GM12878 (cell line): ENCODE measurements around the gene DGKB. TPM values are rescaled to one million over a fixed set of nuclear protein-coding genes. Genes with fewer than 3 reads are reported as not detected.

ENCODE experiments used
- ATAC-seq: fragments of 200-7000 bp; cut with Tn5 transposase; 3 replicates; pipeline ENCODE4 v1.9.1; 2020; ENCODE audit warnings: mild to moderate bottlenecking, moderate library complexity
- BruUV-seq: library from RNA; stranded (reverse); fragments of 400-500 nt; replicated peaks from 2 replicates; lab custom pipeline; 2021; lab: Mats Ljungman, UMichigan
- CTCF ChIA-PET: fragments of 300-600 bp; sonication (Branson Sonifier 250); formaldehyde crosslinking; extraction: SDS; loops from one replicate; lab custom pipeline; 2021; ENCODE audit warnings: inconsistent platforms; lab: Yijun Ruan, JAX
- POLR2A ChIA-PET: fragments of 350-600 bp; formaldehyde crosslinking; extraction: SDS; loops from one replicate; lab custom pipeline; 2021; ENCODE audit warnings: inconsistent platforms; lab: Charles Lee
- RAD21 ChIA-PET: fragments of 300-600 bp; sonication (Branson Sonifier 250); formaldehyde crosslinking; loops from one replicate; lab custom pipeline; 2023; ENCODE audit warnings: antibody characterized with exemption; ENCODE audit not compliant: unreplicated experiment; lab: Charles Lee
- SMC1A ChIA-PET: fragments of 300-600 bp; sonication (Branson Sonifier 250); formaldehyde crosslinking; loops from one replicate; lab custom pipeline; 2023; ENCODE audit not compliant: unreplicated experiment, uncharacterized antibody; lab: Charles Lee
- DNase-seq: peaks from one replicate; pipeline ENCODE4 v3.0.0-alpha.2; 2011; ENCODE audit warnings: low read depth, low spot score
- FAIRE-seq: peaks from 3 replicates; lab custom pipeline; 2011; peaks lifted over from hg19 to GRCh38; lab: Jason Lieb, UNC
- H2AFZ ChIP-seq: 2 replicates; pipeline ENCODE4 v1.6.0; 2011; ENCODE audit warnings: low read depth, low read length, control low read depth; ENCODE audit not compliant: control insufficient read depth
- H3K27ac ChIP-seq: 2 replicates; pipeline ENCODE4 v1.5.1; 2011; ENCODE audit warnings: control low read depth; ENCODE audit not compliant: control insufficient read depth, insufficient read depth
- H3K27me3 ChIP-seq, 2 experiments: replicated peaks in 1 of 2; 2 replicates each; pipeline versions ENCODE4 v1.6.0 to v1.6.1; 2011; ENCODE audit warnings: low read length in 1 of 2; ENCODE audit not compliant: control insufficient read depth in 2 of 2, insufficient read depth in 2 of 2
- H3K36me3 ChIP-seq, 2 experiments: 2 replicates each; pipeline ENCODE4 v1.5.1; 2011; ENCODE audit warnings: low read length in 1 of 2; ENCODE audit not compliant: control insufficient read depth in 2 of 2, insufficient read depth in 2 of 2
- H3K4me1 ChIP-seq: 2 replicates; pipeline ENCODE4 v1.6.1; 2011; ENCODE audit warnings: mild to moderate bottlenecking, low read length, moderate library complexity, mixed read lengths; ENCODE audit not compliant: control insufficient read depth, insufficient read depth
- H3K4me2 ChIP-seq: 2 replicates; pipeline ENCODE4 v1.6.0; 2011; ENCODE audit warnings: control low read depth; ENCODE audit not compliant: control insufficient read depth, insufficient read depth
- H3K4me3 ChIP-seq: fragments of 200-600 bp; sonication (generic); 2 replicates; pipeline ENCODE4 v1.5.1; 2016
- H3K79me2 ChIP-seq: 2 replicates; pipeline ENCODE4 v1.6.0; 2011; ENCODE audit warnings: low read length; ENCODE audit not compliant: control insufficient read depth, insufficient read depth
- H3K9ac ChIP-seq: 2 replicates; pipeline ENCODE4 v1.8.0; 2011; ENCODE audit warnings: low read length, control low read depth, mixed read lengths; ENCODE audit not compliant: control insufficient read depth, insufficient read depth
- H3K9me3 ChIP-seq: replicated peaks from 3 replicates; pipeline ENCODE4 v1.5.1; 2011; ENCODE audit warnings: mild to moderate bottlenecking, low read length; ENCODE audit not compliant: control insufficient read depth, insufficient read depth
- H4K20me1 ChIP-seq: 2 replicates; pipeline ENCODE4 v1.6.0; 2011; ENCODE audit not compliant: control insufficient read depth, insufficient read depth
- ASH2L ChIP-seq: fragments of 300-600, 200-600 bp; sonication (generic); IDR thresholded peaks from 2 replicates; pipeline ENCODE4 v1.6.1; 2017; ENCODE audit warnings: low read depth, mild to moderate bottlenecking, borderline replicate concordance
- ATF2 ChIP-seq: IDR thresholded peaks from 2 replicates; pipeline ENCODE4 v1.6.1; 2012; ENCODE audit warnings: low read length, inconsistent platforms
- ATF7 ChIP-seq: fragments of 450-650 bp; IDR thresholded peaks from 2 replicates; pipeline ENCODE4 v1.6.1; 2016; ENCODE audit warnings: low read depth, mild to moderate bottlenecking
- BHLHE40 ChIP-seq, 2 experiments: fragments of 450-650 bp in 1 of 2; IDR thresholded peaks; 2 replicates each; pipeline ENCODE4 v1.6.1; 2011 to 2017; ENCODE audit warnings: low read depth in 2 of 2, borderline replicate concordance in 1 of 2, improper control_type of control experiment in 1 of 2, low read length in 1 of 2, mild to moderate bottlenecking in 1 of 2
- CBX5 ChIP-seq: sonication (generic); IDR thresholded peaks from 2 replicates; pipeline ENCODE4 v1.6.1; 2016; ENCODE audit warnings: low read depth, moderate library complexity, mild to moderate bottlenecking, inconsistent platforms
- EED ChIP-seq: sonication (generic); IDR thresholded peaks from 2 replicates; pipeline ENCODE4 v1.6.1; 2016; ENCODE audit warnings: antibody characterized with exemption, low read depth
- KDM1A ChIP-seq: fragments of 200-600 bp; sonication (generic); IDR thresholded peaks from 2 replicates; pipeline ENCODE4 v1.6.1; 2016; ENCODE audit warnings: borderline replicate concordance
- MXI1 ChIP-seq: fragments of 150-350 bp; IDR thresholded peaks from 2 replicates; pipeline ENCODE4 v1.6.1; 2011; ENCODE audit warnings: low read depth, mild to moderate bottlenecking, inconsistent platforms, low read length, improper control_type of control experiment
- MYB ChIP-seq: fragments of 150-350 bp; IDR thresholded peaks from 2 replicates; pipeline ENCODE4 v1.6.1; 2014; ENCODE audit warnings: mild to moderate bottlenecking, low read depth, low read length, borderline replicate concordance
- NFYB ChIP-seq: IDR thresholded peaks from 2 replicates; pipeline ENCODE4 v1.6.1; 2011; ENCODE audit warnings: low read depth, mild to moderate bottlenecking, low read length, improper control_type of control experiment, moderate library complexity; ENCODE audit not compliant: insufficient read depth
- NR2F1 ChIP-seq: fragments of 450-650 bp; conservative IDR thresholded peaks from 2 replicates; pipeline ENCODE4 v1.6.1; 2017; ENCODE audit warnings: mild to moderate bottlenecking
- POLR2A ChIP-seq: IDR thresholded peaks from 2 replicates; pipeline ENCODE4 v1.6.1; 2011; ENCODE audit warnings: low read depth, mild to moderate bottlenecking, low read length
- RB1 ChIP-seq: fragments of 450-650 bp; formaldehyde crosslinking; IDR thresholded peaks from 2 replicates; pipeline ENCODE4 v1.6.1; 2017; ENCODE audit warnings: mild to moderate bottlenecking, borderline replicate concordance
- STAT1 ChIP-seq: fragments of 450-650 bp; conservative IDR thresholded peaks from 2 replicates; pipeline ENCODE4 v1.6.1; 2014; ENCODE audit warnings: antibody characterized with exemption, mild to moderate bottlenecking
- TCF3 ChIP-seq: IDR thresholded peaks from 2 replicates; pipeline ENCODE4 v1.6.1; 2012; ENCODE audit warnings: low read depth, mild to moderate bottlenecking, low read length, borderline replicate concordance; ENCODE audit not compliant: insufficient read depth
- ZNF622 ChIP-seq: fragments of 450-650 bp; IDR thresholded peaks from 2 replicates; pipeline ENCODE4 v1.6.1; 2017; ENCODE audit warnings: mild to moderate bottlenecking, inconsistent platforms
- ZSCAN29 ChIP-seq: fragments of 450-650 bp; IDR thresholded peaks from 2 replicates; pipeline ENCODE4 v1.6.1; 2017; ENCODE audit warnings: mild to moderate bottlenecking, moderate library complexity
- WGBS: methylation state at CpG from one replicate; pipeline ENCODE4 v1.1.6; 2016; ENCODE audit warnings: low lambda C conversion rate; ENCODE audit not compliant: insufficient replicate concordance, insufficient coverage; ENCODE audit errors: missing lambda C conversion rate; 5-methylcytosine and 5-hydroxymethylcytosine counted together
- in situ Hi-C: fragments of 300-500 bp; cut with MboI; formaldehyde crosslinking; loops from 9 replicates; pipeline ENCODE4 v1.14.3; 2018; ENCODE audit warnings: mixed read lengths
- intact Hi-C: fragments of 100-400 bp; cut with micrococcal nuclease; formaldehyde crosslinking; loops from one replicate; pipeline ENCODE4 v1.14.2; 2022; ENCODE audit not compliant: unreplicated experiment
- polyA plus RNA-seq, 11 experiments: library from polyadenylated mRNA; depleted of rRNA in 4 of 11; unstranded in 6 of 11; stranded (reverse) in 5 of 11; fragments of >200 nt; fragmentation: Nextera tagmentation in 4 of 11; fragmentation: Illumina TruSeq in 1 of 11; extraction: Ambion mirVana in 4 of 11; extraction: Trizol in 1 of 11; gene quantifications; 1 replicate in 1 of 11; 2 replicates in 10 of 11; pipeline versions ENCODE4 v1.2.1 to v1.2.3, GENCODE V29; 2011 to 2016; ENCODE audit warnings: inconsistent platforms in 2 of 11, missing spikeins in 2 of 11, low read depth in 1 of 11
- total RNA-seq, 4 experiments: library from RNA; depleted of rRNA in 3 of 4; stranded (reverse); fragments of >200 nt in 3 of 4; fragmentation: Illumina TruSeq in 1 of 4; extraction: Trizol in 1 of 4; gene quantifications; 2 replicates each; pipeline versions ENCODE4 v1.2.1 to v1.2.3, GENCODE V29; 2013 to 2021
- TF ChIP-seq, protein P1 (sequence below): IDR thresholded peaks from 2 replicates; pipeline ENCODE4 v1.6.1; 2012; ENCODE audit warnings: improper control_type of control experiment, low read depth, low read length; ENCODE audit not compliant: insufficient replicate concordance
- TF ChIP-seq, protein P2 (sequence below): IDR thresholded peaks from 2 replicates; pipeline ENCODE4 v1.6.1; 2011; ENCODE audit warnings: borderline replicate concordance, low read depth, mild to moderate bottlenecking, moderate library complexity, mixed read lengths, low read length; ENCODE audit not compliant: insufficient read depth; ENCODE audit errors: extremely low read length

DGKB gene
- total and polyA plus RNA-seq, 10 of the 15 experiments (the other 5 are each of a cell fraction or from before 2014, with no cell fraction given), result 0.02 to 0.10 (median 0.04) TPM; not detected in 6

DNA sequence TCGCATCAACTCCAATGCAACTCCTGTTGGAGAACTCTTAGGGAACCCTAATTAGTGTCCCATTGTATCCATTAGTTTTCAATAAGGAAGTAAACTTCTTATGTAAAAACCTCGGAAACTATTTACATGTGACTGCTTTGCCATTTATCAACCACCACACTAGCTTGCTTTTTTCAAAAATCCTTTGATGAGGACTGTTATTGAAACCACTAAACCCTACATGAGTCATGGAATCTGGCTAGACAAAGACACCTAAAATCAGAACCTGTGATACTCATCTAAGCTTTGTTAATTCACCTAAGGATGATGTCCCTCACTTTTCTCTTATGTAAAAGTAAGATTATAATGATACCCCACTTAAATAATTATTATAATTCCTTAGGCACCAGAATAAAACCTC, 499.0 kb downstream of the DGKB start:
- no peak for DNase-seq
- BruUV-seq, result no TSS peak
- no peaks in the 10 kb centered on the region for H3K4me1 ChIP-seq
- FAIRE-seq, result no peak
- ChIA-PET CTCF (interaction anchor here (0.6 to 0.9 kb wide), 2 partner anchors 288 to 1750 kb away, joined by 3 read pairs; no protein-coding TSS in a partner anchor), RAD21 (no interaction called here), POLR2A (no interaction called here), SMC1A (interaction anchor here (1.4 kb wide), 2 partner anchors 11 to 141 kb away, joined by 3 read pairs; no protein-coding TSS in a partner anchor)
- H3K79me2 ChIP-seq, result no peaks in the 10 kb centered on the region
- H3K27me3 ChIP-seq, result no peaks in the 10 kb centered on the region
- no peaks in the 10 kb centered on the region for H3K9me3 ChIP-seq
- 0% methylated on average over 2 of the region's 2 CpGs for WGBS
- no peaks in the 10 kb centered on the region for H3K36me3 ChIP-seq
- H3K4me2 ChIP-seq, result no peak overlapping the region
- intact Hi-C loops, result no loop called here
- no peak for ATAC-seq
- no peak overlapping the region for H2AFZ ChIP-seq
- in situ Hi-C loops, result no loop called here
- no peak for TF ChIP-seq ATF7
- no peak for TF ChIP-seq EED
- no peak for TF ChIP-seq RB1
- TF ChIP-seq KDM1A, result no peak
- no peak for TF ChIP-seq NFYB
- TF ChIP-seq TCF3, result no peak
- no peak for TF ChIP-seq BHLHE40 (IDR thresholded peaks at IDR 0.05; ENCODE audit: borderline replicate concordance in 1 of 2, low read depth in 2 of 2, low read length in 1 of 2)
- TF ChIP-seq ZSCAN29, result no peak
- TF ChIP-seq STAT1, result no peak
- TF ChIP-seq NR2F1, result no peak
- TF ChIP-seq ATF2, result no peak
- TF ChIP-seq MXI1, result no peak
- TF ChIP-seq, protein P1, sequence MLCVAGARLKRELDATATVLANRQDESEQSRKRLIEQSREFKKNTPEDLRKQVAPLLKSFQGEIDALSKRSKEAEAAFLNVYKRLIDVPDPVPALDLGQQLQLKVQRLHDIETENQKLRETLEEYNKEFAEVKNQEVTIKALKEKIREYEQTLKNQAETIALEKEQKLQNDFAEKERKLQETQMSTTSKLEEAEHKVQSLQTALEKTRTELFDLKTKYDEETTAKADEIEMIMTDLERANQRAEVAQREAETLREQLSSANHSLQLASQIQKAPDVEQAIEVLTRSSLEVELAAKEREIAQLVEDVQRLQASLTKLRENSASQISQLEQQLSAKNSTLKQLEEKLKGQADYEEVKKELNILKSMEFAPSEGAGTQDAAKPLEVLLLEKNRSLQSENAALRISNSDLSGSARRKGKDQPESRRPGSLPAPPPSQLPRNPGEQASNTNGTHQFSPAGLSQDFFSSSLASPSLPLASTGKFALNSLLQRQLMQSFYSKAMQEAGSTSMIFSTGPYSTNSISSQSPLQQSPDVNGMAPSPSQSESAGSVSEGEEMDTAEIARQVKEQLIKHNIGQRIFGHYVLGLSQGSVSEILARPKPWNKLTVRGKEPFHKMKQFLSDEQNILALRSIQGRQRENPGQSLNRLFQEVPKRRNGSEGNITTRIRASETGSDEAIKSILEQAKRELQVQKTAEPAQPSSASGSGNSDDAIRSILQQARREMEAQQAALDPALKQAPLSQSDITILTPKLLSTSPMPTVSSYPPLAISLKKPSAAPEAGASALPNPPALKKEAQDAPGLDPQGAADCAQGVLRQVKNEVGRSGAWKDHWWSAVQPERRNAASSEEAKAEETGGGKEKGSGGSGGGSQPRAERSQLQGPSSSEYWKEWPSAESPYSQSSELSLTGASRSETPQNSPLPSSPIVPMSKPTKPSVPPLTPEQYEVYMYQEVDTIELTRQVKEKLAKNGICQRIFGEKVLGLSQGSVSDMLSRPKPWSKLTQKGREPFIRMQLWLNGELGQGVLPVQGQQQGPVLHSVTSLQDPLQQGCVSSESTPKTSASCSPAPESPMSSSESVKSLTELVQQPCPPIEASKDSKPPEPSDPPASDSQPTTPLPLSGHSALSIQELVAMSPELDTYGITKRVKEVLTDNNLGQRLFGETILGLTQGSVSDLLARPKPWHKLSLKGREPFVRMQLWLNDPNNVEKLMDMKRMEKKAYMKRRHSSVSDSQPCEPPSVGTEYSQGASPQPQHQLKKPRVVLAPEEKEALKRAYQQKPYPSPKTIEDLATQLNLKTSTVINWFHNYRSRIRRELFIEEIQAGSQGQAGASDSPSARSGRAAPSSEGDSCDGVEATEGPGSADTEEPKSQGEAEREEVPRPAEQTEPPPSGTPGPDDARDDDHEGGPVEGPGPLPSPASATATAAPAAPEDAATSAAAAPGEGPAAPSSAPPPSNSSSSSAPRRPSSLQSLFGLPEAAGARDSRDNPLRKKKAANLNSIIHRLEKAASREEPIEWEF, result no peak
- no peak for TF ChIP-seq ASH2L
- TF ChIP-seq CBX5, result no peak
- TF ChIP-seq, protein P2, sequence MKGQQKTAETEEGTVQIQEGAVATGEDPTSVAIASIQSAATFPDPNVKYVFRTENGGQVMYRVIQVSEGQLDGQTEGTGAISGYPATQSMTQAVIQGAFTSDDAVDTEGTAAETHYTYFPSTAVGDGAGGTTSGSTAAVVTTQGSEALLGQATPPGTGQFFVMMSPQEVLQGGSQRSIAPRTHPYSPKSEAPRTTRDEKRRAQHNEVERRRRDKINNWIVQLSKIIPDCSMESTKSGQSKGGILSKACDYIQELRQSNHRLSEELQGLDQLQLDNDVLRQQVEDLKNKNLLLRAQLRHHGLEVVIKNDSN, result no peak
- TF ChIP-seq MYB, result no peak
- no peak for TF ChIP-seq ZNF622
- no peak for TF ChIP-seq POLR2A
- H3K9ac ChIP-seq, result no peak overlapping the region
- no peaks in the 10 kb centered on the region for H4K20me1 ChIP-seq
- H3K27ac ChIP-seq, result no peak overlapping the region
- no peak overlapping the region for H3K4me3 ChIP-seq
